A549 (cell line): ENCODE results near the gene RASA3. TPM values are rescaled to one million over a fixed set of nuclear protein-coding genes. Genes with fewer than 3 reads are reported as not detected.

Source experiments
- ATAC-seq, 2 experiments: fragments of 200-7000 bp in 1 of 2; fragments of >200 bp in 1 of 2; cut with Nextera tagmentation in 1 of 2; cut with Tn5 transposase in 1 of 2; 3 replicates each; pipeline versions ENCODE4 v1.8.0 to v1.9.1; 2018 to 2020; ENCODE audit warnings: mild to moderate bottlenecking in 1 of 2, moderate library complexity in 1 of 2
- CTCF ChIA-PET: fragments of 300-600 bp; sonication (Branson Sonifier 250); formaldehyde crosslinking; extraction: SDS; loops from one replicate; lab custom pipeline; 2021; ENCODE audit warnings: antibody characterized with exemption, inconsistent platforms; lab: Yijun Ruan, JAX
- POLR2A ChIA-PET: fragments of 350-600 bp; formaldehyde crosslinking; extraction: SDS; loops from one replicate; lab custom pipeline; 2021; ENCODE audit warnings: antibody characterized with exemption, inconsistent platforms; lab: Yijun Ruan, JAX
- DNase-seq, 2 experiments: peaks; one replicate each; pipeline versions ENCODE4 v3.0.0 to v3.0.0-alpha.2; 2011 to 2016; ENCODE audit warnings: low read depth in 1 of 2, low spot score in 1 of 2
- FAIRE-seq: peaks from 2 replicates; lab custom pipeline; 2011; peaks lifted over from hg19 to GRCh38; lab: Jason Lieb, UNC
- H3K27ac ChIP-seq, 2 experiments: fragments of >200 bp; sonication (Bioruptor Twin); formaldehyde crosslinking; 3 replicates each; pipeline ENCODE4 v1.5.1; 2016 to 2017
- H3K4me1 ChIP-seq: fragments of >200 bp; sonication (Bioruptor Twin); formaldehyde crosslinking; 3 replicates; pipeline ENCODE4 v1.6.1; 2016
- H3K4me2 ChIP-seq: fragments of >200 bp; sonication (Bioruptor Twin); formaldehyde crosslinking; 3 replicates; pipeline ENCODE4 v1.6.1; 2016
- H3K4me3 ChIP-seq: fragments of >200 bp; sonication (Bioruptor Twin); formaldehyde crosslinking; 3 replicates; pipeline ENCODE4 v1.5.1; 2016
- H3K9me3 ChIP-seq: fragments of >200 bp; sonication (Bioruptor Twin); formaldehyde crosslinking; 3 replicates; pipeline ENCODE4 v1.6.1; 2016
- BCL3 ChIP-seq: fragments of >200 bp; sonication (Bioruptor Twin); formaldehyde crosslinking; IDR thresholded peaks from 3 replicates; pipeline ENCODE4 v1.6.1; 2016
- BHLHE40 ChIP-seq: IDR thresholded peaks from 2 replicates; pipeline ENCODE4 v1.6.1; 2012; ENCODE audit warnings: low read depth, low read length, inconsistent platforms
- CBX8 ChIP-seq: fragments of 200-600 bp; sonication (generic); IDR thresholded peaks from 2 replicates; pipeline ENCODE4 v1.6.1; 2016
- CEBPB ChIP-seq, 2 experiments: fragments of >200 bp in 1 of 2; sonication (Bioruptor Twin) in 1 of 2; formaldehyde crosslinking in 1 of 2; IDR thresholded peaks; 2 replicates each; pipeline ENCODE4 v1.6.1; 2012 to 2016
- CHD2 ChIP-seq: fragments of 150-350 bp; IDR thresholded peaks from 2 replicates; pipeline ENCODE4 v1.6.1; 2014; ENCODE audit warnings: low read length; ENCODE audit not compliant: partially characterized antibody
- ELK1 ChIP-seq: fragments of 150-350 bp; IDR thresholded peaks from 2 replicates; pipeline ENCODE4 v1.6.1; 2014; ENCODE audit warnings: low read depth, mild to moderate bottlenecking, low read length
- FOSB ChIP-seq: fragments of 250-450 bp; sonication (Bioruptor Pico); IDR thresholded peaks from 2 replicates; pipeline ENCODE4 v1.5.0; 2020; ENCODE audit warnings: mild to moderate bottlenecking, moderate library complexity
- FOSL2 ChIP-seq, 2 experiments: fragments of 450-650 bp in 1 of 2; fragments of >200 bp in 1 of 2; sonication (Bioruptor Twin) in 1 of 2; formaldehyde crosslinking; IDR thresholded peaks; 2 replicates each; pipeline versions ENCODE4 v1.5.0 to v1.6.1; 2016 to 2020; ENCODE audit warnings: mild to moderate bottlenecking in 1 of 2, moderate library complexity in 1 of 2
- GATA3 ChIP-seq: IDR thresholded peaks from 2 replicates; pipeline ENCODE4 v1.6.1; 2012; ENCODE audit warnings: borderline replicate concordance
- HDAC2 ChIP-seq: fragments of 200-600 bp; sonication (generic); IDR thresholded peaks from 2 replicates; pipeline ENCODE4 v1.6.1; 2016
- HES2 ChIP-seq: fragments of >200 bp; sonication (Bioruptor Twin); formaldehyde crosslinking; IDR thresholded peaks from 2 replicates; pipeline ENCODE4 v1.6.1; 2016
- HOXB13 ChIP-seq: fragments of 250-450 bp; sonication (Bioruptor Pico); IDR thresholded peaks from 2 replicates; pipeline ENCODE4 v1.5.0; 2020; ENCODE audit warnings: low read depth, mild to moderate bottlenecking, moderate library complexity
- JUNB ChIP-seq: fragments of >200 bp; sonication (Bioruptor Twin); formaldehyde crosslinking; IDR thresholded peaks from 2 replicates; pipeline ENCODE4 v1.6.1; 2016
- KDM1A ChIP-seq: fragments of 200-600 bp; sonication (generic); IDR thresholded peaks from 2 replicates; pipeline ENCODE4 v1.6.1; 2016; ENCODE audit warnings: low read depth, mild to moderate bottlenecking
- KDM5A ChIP-seq: fragments of 200-600 bp; sonication (generic); IDR thresholded peaks from 2 replicates; pipeline ENCODE4 v1.6.1; 2016; ENCODE audit warnings: antibody characterized with exemption, mild to moderate bottlenecking
- MAX ChIP-seq: IDR thresholded peaks from 2 replicates; pipeline ENCODE4 v1.6.1; 2012
- NFE2L2 ChIP-seq: fragments of 150-350 bp; conservative IDR thresholded peaks from 2 replicates; pipeline ENCODE4 v1.6.1; 2014; ENCODE audit warnings: low read length
- NPAS2 ChIP-seq: fragments of 250-450 bp; sonication (Bioruptor Pico); IDR thresholded peaks from 2 replicates; pipeline ENCODE4 v1.8.0; 2022; ENCODE audit warnings: mild to moderate bottlenecking, moderate library complexity, borderline replicate concordance
- NR3C1 ChIP-seq: fragments of >200 bp; sonication (Bioruptor Twin); formaldehyde crosslinking; IDR thresholded peaks from 3 replicates; pipeline ENCODE4 v1.6.1; 2017
- PHF8 ChIP-seq: fragments of 200-600 bp; sonication (generic); IDR thresholded peaks from 2 replicates; pipeline ENCODE4 v1.6.1; 2016; ENCODE audit warnings: low read depth, mild to moderate bottlenecking, antibody characterized with exemption, moderate library complexity, borderline replicate concordance
- RCOR1 ChIP-seq: fragments of 150-350 bp; IDR thresholded peaks from 2 replicates; pipeline ENCODE4 v1.6.1; 2014; ENCODE audit warnings: antibody characterized with exemption, low read length, low read depth
- RFX5 ChIP-seq: fragments of 450-650 bp; IDR thresholded peaks from 2 replicates; pipeline ENCODE4 v1.7.1; 2014; ENCODE audit warnings: antibody characterized with exemption, mild to moderate bottlenecking, moderate library complexity
- SREBF2 ChIP-seq: fragments of 450-650 bp; IDR thresholded peaks from 2 replicates; pipeline ENCODE4 v1.6.1; 2014; ENCODE audit warnings: mild to moderate bottlenecking, moderate library complexity
- TFCP2L1 ChIP-seq: fragments of 250-450 bp; sonication (Bioruptor Pico); IDR thresholded peaks from 2 replicates; pipeline ENCODE4 v1.5.0; 2021; ENCODE audit warnings: mild to moderate bottlenecking
- TP53 ChIP-seq: fragments of 250-450 bp; sonication (Bioruptor Pico); IDR thresholded peaks from 2 replicates; pipeline ENCODE4 v1.5.0; 2021; ENCODE audit warnings: mild to moderate bottlenecking, moderate library complexity
- USF2 ChIP-seq: fragments of 450-650 bp; IDR thresholded peaks from 2 replicates; pipeline ENCODE4 v1.6.1; 2014; ENCODE audit warnings: antibody characterized with exemption
- ZC3H11A ChIP-seq: fragments of 450-650 bp; IDR thresholded peaks from 2 replicates; pipeline ENCODE4 v1.6.1; 2014; ENCODE audit warnings: antibody characterized with exemption, mild to moderate bottlenecking
- ZSCAN20 ChIP-seq: fragments of 250-450 bp; sonication (Bioruptor Pico); IDR thresholded peaks from 2 replicates; pipeline ENCODE4 v1.8.0; 2022; ENCODE audit warnings: mild to moderate bottlenecking, moderate library complexity
- WGBS: methylation state at CpG from one replicate; pipeline ENCODE4 v1.1.6; 2017; ENCODE audit errors: missing lambda C conversion rate; 5-methylcytosine and 5-hydroxymethylcytosine counted together
- polyA plus RNA-seq, 4 experiments: library from polyadenylated mRNA; depleted of rRNA in 3 of 4; stranded (reverse); fragments of >200 nt; fragmentation: RNase III in 1 of 4; extraction: RNeasy Plus Mini Kit Qiagen cat#74134 plus additional on column Dnase treatment in 1 of 4; gene quantifications; 2 replicates in 3 of 4; 3 replicates in 1 of 4; pipeline ENCODE4 v1.2.3, GENCODE V29; 2011 to 2017

Gene RASA3
- polyA plus RNA-seq, 2 of the 4 experiments (the other 2 are of a cell fraction), result 4.3 to 7.6 TPM

- TF ChIP-seq ZC3H11A (no peak), NPAS2 (CRISPR knock-in tag) (no peak), CHD2 (no peak), NR3C1 (no peak), RFX5 (no peak), ZSCAN20 (CRISPR knock-in tag) (no peak), SREBF2 (no peak), JUNB (no peak), ELK1 (no peak), TFCP2L1 (no peak), USF2 (no peak), TP53 (CRISPR knock-in tag) (no peak)
- no peak overlapping the region for H3K4me2 ChIP-seq
- ChIA-PET CTCF (no interaction called here), POLR2A (no interaction called here)
- no peak overlapping the region for H3K4me3 ChIP-seq
- FAIRE-seq, result no peak
- WGBS, result 93% methylated on average over 21 of the region's 21 CpGs
- no peak for DNase-seq
- no peak for ATAC-seq
- no peak overlapping the region for H3K27ac ChIP-seq
- no peaks in the 10 kb centered on the region for H3K9me3 ChIP-seq
- peaks cover 3% of the 10 kb centered on the region; the same call in 2 of the 3 replicates for H3K4me1 ChIP-seq
Measured at GRCh38 chr13:114037674-114038073, 94.7 kb downstream of the RASA3 start.

- ATAC-seq, result no peak
- Histone ChIP-seq H3K4me3 (no peak overlapping the region), H3K9me3 (no peaks in the 10 kb centered on the region), H3K27ac (no peak overlapping the region), H3K4me1 (peaks cover 6% of the 10 kb centered on the region; the same call in 2 of the 3 replicates)
- DNase-seq, result no peak
- ChIA-PET POLR2A (no interaction called here), CTCF (no interaction called here)
- no peak for TF ChIP-seq MAX
- TF ChIP-seq TP53 (CRISPR knock-in tag), result no peak
- TF ChIP-seq PHF8, result no peak
- TF ChIP-seq USF2, result no peak
- no peak for TF ChIP-seq HDAC2
- no peak for TF ChIP-seq FOSB (CRISPR knock-in tag)
- TF ChIP-seq FOSL2 (IDR thresholded peaks at IDR 0.05), result no peak
- no peak for TF ChIP-seq FOSL2 (CRISPR knock-in tag; IDR thresholded peaks at IDR 0.05)
- TF ChIP-seq BCL3, result no peak
- TF ChIP-seq CEBPB (IDR thresholded peaks at IDR 0.05), result no peak
- no peak for TF ChIP-seq HOXB13 (CRISPR knock-in tag)
- TF ChIP-seq BHLHE40, result no peak
- TF ChIP-seq KDM1A, result no peak
- no peak for TF ChIP-seq HES2
- no peak for TF ChIP-seq ELK1
- no peak for TF ChIP-seq GATA3
- TF ChIP-seq CBX8, result no peak
- no peak for TF ChIP-seq RCOR1
- TF ChIP-seq NFE2L2, result no peak
- no peak for TF ChIP-seq KDM5A
- TF ChIP-seq, all 56 proteins: peak for 0
- no peak overlapping the region for H3K4me2 ChIP-seq
- no peak for FAIRE-seq
- WGBS, result 92% methylated on average over 33 of the region's 40 CpGs
Measured at GRCh38 chr13:114035583-114036531, 96.6 kb downstream of the RASA3 start.
